H9 (cell line): ENCODE data around the gene SLC35D3. TPM values are rescaled to one million over a fixed set of nuclear protein-coding genes. Genes with fewer than 3 reads are reported as not detected.
"Not testable (repeated sequence)": the region's sequence is repeated elsewhere in the genome, so short reads cannot be mapped to it uniquely, and the experiment has no call there.

Experiments
- DNase-seq: peaks from one replicate; pipeline ENCODE4 v3.0.0-alpha.2; 2017
- H2AFZ ChIP-seq: one replicate; pipeline ENCODE4 v1.6.1; 2013; ENCODE audit warnings: mild to moderate bottlenecking, low read length, control low read depth, moderate library complexity
- H2AK5ac ChIP-seq: 2 replicates; pipeline ENCODE4 v1.6.1; 2013; ENCODE audit warnings: low read length, control low read depth, mixed read lengths; ENCODE audit not compliant: insufficient read length
- H2BK120ac ChIP-seq: one replicate; pipeline ENCODE4 v1.6.1; 2013; ENCODE audit warnings: low read depth, mild to moderate bottlenecking, low read length, control low read depth, inconsistent platforms; ENCODE audit not compliant: poor library complexity, severe bottlenecking
- H2BK12ac ChIP-seq: 2 replicates; pipeline ENCODE4 v1.6.1; 2013; ENCODE audit warnings: low read length, control low read depth, mixed read lengths, low read depth; ENCODE audit not compliant: insufficient read length
- H2BK15ac ChIP-seq: 2 replicates; pipeline ENCODE4 v1.6.1; 2013; ENCODE audit warnings: low read depth, low read length, control low read depth
- H2BK20ac ChIP-seq: one replicate; pipeline ENCODE4 v1.6.1; 2013; ENCODE audit warnings: low read depth, mild to moderate bottlenecking, low read length, control low read depth, inconsistent platforms; ENCODE audit not compliant: poor library complexity, severe bottlenecking
- H2BK5ac ChIP-seq: 2 replicates; pipeline ENCODE4 v1.6.1; 2013; ENCODE audit warnings: low read length, control low read depth, mixed read lengths; ENCODE audit not compliant: insufficient read length
- H3K14ac ChIP-seq: 2 replicates; pipeline ENCODE4 v1.6.1; 2013; ENCODE audit warnings: low read length, control low read depth; ENCODE audit not compliant: insufficient read depth
- H3K18ac ChIP-seq: 2 replicates; pipeline ENCODE4 v1.6.1; 2013; ENCODE audit warnings: low read depth, mild to moderate bottlenecking, mixed read lengths, low read length, control low read depth; ENCODE audit not compliant: insufficient read length
- H3K23ac ChIP-seq: 2 replicates; pipeline ENCODE4 v1.6.1; 2013; ENCODE audit warnings: low read length, control low read depth, mixed read lengths, low read depth; ENCODE audit not compliant: insufficient read length
- H3K23me2 ChIP-seq: 2 replicates; pipeline ENCODE4 v1.6.1; 2013; ENCODE audit warnings: low read depth, mild to moderate bottlenecking, mixed read lengths, low read length, control low read depth; ENCODE audit not compliant: insufficient read length, poor library complexity, severe bottlenecking
- H3K27ac ChIP-seq: 2 replicates; pipeline ENCODE4 v1.5.1; 2013; ENCODE audit warnings: low read length, control low read depth, mixed read lengths, low read depth; ENCODE audit not compliant: insufficient read length
- H3K27me3 ChIP-seq: 2 replicates; pipeline ENCODE4 v1.6.1; 2013; ENCODE audit warnings: low read length, control low read depth, inconsistent platforms; ENCODE audit not compliant: insufficient read depth
- H3K4ac ChIP-seq: 2 replicates; pipeline ENCODE4 v1.6.1; 2013; ENCODE audit warnings: low read depth, mild to moderate bottlenecking, control low read depth, inconsistent platforms, low read length, moderate library complexity
- H3K4me1 ChIP-seq: 2 replicates; pipeline ENCODE4 v1.6.1; 2013; ENCODE audit warnings: low read length, control low read depth, inconsistent platforms; ENCODE audit not compliant: insufficient read depth
- H3K4me2 ChIP-seq: 2 replicates; pipeline ENCODE4 v1.6.1; 2013; ENCODE audit warnings: low read length, control low read depth, mixed read lengths; ENCODE audit not compliant: insufficient read length, insufficient read depth
- H3K56ac ChIP-seq: 2 replicates; pipeline ENCODE4 v1.6.1; 2013; ENCODE audit warnings: low read depth, mild to moderate bottlenecking, mixed read lengths, low read length, control low read depth; ENCODE audit not compliant: insufficient read length
- H3K79me1 ChIP-seq: 2 replicates; pipeline ENCODE4 v1.6.1; 2013; ENCODE audit warnings: low read depth, mild to moderate bottlenecking, moderate library complexity, low read length, control low read depth, inconsistent platforms; ENCODE audit not compliant: insufficient read depth, poor library complexity, severe bottlenecking
- H3K79me2 ChIP-seq: 2 replicates; pipeline ENCODE4 v1.6.1; 2013; ENCODE audit warnings: low read length, control low read depth, inconsistent platforms; ENCODE audit not compliant: insufficient read depth
- H3K9ac ChIP-seq: 2 replicates; pipeline ENCODE4 v1.6.1; 2013; ENCODE audit warnings: low read length, control low read depth, mixed read lengths; ENCODE audit not compliant: insufficient read length; ENCODE audit errors: extremely low read depth
- H3K9me3 ChIP-seq: one replicate; pipeline ENCODE4 v1.6.1; 2013; ENCODE audit warnings: low read depth, low read length, inconsistent platforms; ENCODE audit not compliant: control insufficient read depth
- H3T11ph ChIP-seq: one replicate; pipeline ENCODE4 v1.6.1; 2013; ENCODE audit warnings: mild to moderate bottlenecking, low read length, control low read depth, inconsistent platforms
- H4K20me1 ChIP-seq: one replicate; pipeline ENCODE4 v1.6.1; 2013; ENCODE audit not compliant: control insufficient read depth, insufficient read length, insufficient read depth
- H4K5ac ChIP-seq: 2 replicates; pipeline ENCODE4 v1.6.1; 2013; ENCODE audit warnings: low read depth, mild to moderate bottlenecking, mixed read lengths, low read length, control low read depth; ENCODE audit not compliant: insufficient read length
- H4K8ac ChIP-seq: replicated peaks from 2 replicates; pipeline ENCODE4 v1.6.1; 2013; ENCODE audit warnings: low read length, control low read depth, mixed read lengths, low read depth; ENCODE audit not compliant: insufficient read length
- H4K91ac ChIP-seq: 2 replicates; pipeline ENCODE4 v1.6.1; 2013; ENCODE audit warnings: low read depth, mild to moderate bottlenecking, moderate library complexity, mixed read lengths, low read length, control low read depth; ENCODE audit not compliant: insufficient read length
- H3K27ac Mint-ChIP-seq, 3 experiments: 2 replicates in 2 of 3; 3 replicates in 1 of 3; pipeline ENCODE4 v1.8.0; 2020 to 2021; ENCODE audit warnings: mixed read lengths in 3 of 3, mild to moderate bottlenecking in 1 of 3, moderate library complexity in 1 of 3
- H3K27me3 Mint-ChIP-seq: 2 replicates; pipeline ENCODE4 v1.8.0; 2021; ENCODE audit warnings: low read depth, mild to moderate bottlenecking, moderate library complexity, mixed read lengths
- H3K36me3 Mint-ChIP-seq, 3 experiments: 2 replicates in 2 of 3; 3 replicates in 1 of 3; pipeline ENCODE4 v1.8.0; 2020 to 2021; ENCODE audit warnings: low read depth in 3 of 3, mixed read lengths in 3 of 3; ENCODE audit not compliant: insufficient read depth in 1 of 3
- H3K4me1 Mint-ChIP-seq, 2 experiments: 2 replicates each; pipeline ENCODE4 v1.8.0; 2020; ENCODE audit warnings: mixed read lengths in 2 of 2
- H3K4me3 Mint-ChIP-seq, 2 experiments: 2 replicates in 1 of 2; 3 replicates in 1 of 2; pipeline ENCODE4 v1.8.0; 2020 to 2021; ENCODE audit warnings: mild to moderate bottlenecking in 2 of 2, mixed read lengths in 2 of 2, moderate library complexity in 1 of 2
- H3K9me3 Mint-ChIP-seq, 2 experiments: 2 replicates in 1 of 2; 3 replicates in 1 of 2; pipeline ENCODE4 v1.8.0; 2020; ENCODE audit warnings: mild to moderate bottlenecking in 2 of 2, mixed read lengths in 2 of 2, moderate library complexity in 1 of 2
- WGBS: extraction: QIAGEN DNeasy Blood & Tissue Kit; methylation state at CpG from one replicate; pipeline ENCODE4 v1.1.7; 2013; ENCODE audit warnings: missing lambda C conversion rate, low lambda C conversion rate, mixed read lengths; ENCODE audit not compliant: insufficient read length; ENCODE audit errors: extremely low coverage; 5-methylcytosine and 5-hydroxymethylcytosine counted together
- total RNA-seq: library from RNA; stranded (reverse); gene quantifications from 2 replicates; pipeline ENCODE4 v1.2.1, GENCODE V29; 2021
- TF ChIP-seq, protein P1 (sequence below): fragments of 200-600 bp; sonication (generic); conservative IDR thresholded peaks from 3 replicates; pipeline ENCODE4 v1.8.0; 2021; ENCODE audit warnings: antibody characterized with exemption, mild to moderate bottlenecking

Gene SLC35D3
- total RNA-seq, 1 experiment from 2014 or later: 0.17 TPM

- Mint-ChIP-seq H3K36me3 (peaks cover 16 to 26% (median 25%) of the 10 kb centered on the region in 3 experiments; a peak in 6 of 7 replicates), H3K27ac (peak overlapping the region in 1 of 3 experiments; percentile 58; a peak in 1 of 7 replicates), H3K27me3 (no peaks in the 10 kb centered on the region), H3K9me3 (peaks cover 0 to 4% of the 10 kb centered on the region in 2 experiments; a peak in 1 of 5 replicates), H3K4me1 (no peaks in the 10 kb centered on the region), H3K4me3 (no peak overlapping the region)
- H3K4ac ChIP-seq: no peak overlapping the region
- H3T11ph ChIP-seq: no peak overlapping the region
- TF ChIP-seq, protein P1, sequence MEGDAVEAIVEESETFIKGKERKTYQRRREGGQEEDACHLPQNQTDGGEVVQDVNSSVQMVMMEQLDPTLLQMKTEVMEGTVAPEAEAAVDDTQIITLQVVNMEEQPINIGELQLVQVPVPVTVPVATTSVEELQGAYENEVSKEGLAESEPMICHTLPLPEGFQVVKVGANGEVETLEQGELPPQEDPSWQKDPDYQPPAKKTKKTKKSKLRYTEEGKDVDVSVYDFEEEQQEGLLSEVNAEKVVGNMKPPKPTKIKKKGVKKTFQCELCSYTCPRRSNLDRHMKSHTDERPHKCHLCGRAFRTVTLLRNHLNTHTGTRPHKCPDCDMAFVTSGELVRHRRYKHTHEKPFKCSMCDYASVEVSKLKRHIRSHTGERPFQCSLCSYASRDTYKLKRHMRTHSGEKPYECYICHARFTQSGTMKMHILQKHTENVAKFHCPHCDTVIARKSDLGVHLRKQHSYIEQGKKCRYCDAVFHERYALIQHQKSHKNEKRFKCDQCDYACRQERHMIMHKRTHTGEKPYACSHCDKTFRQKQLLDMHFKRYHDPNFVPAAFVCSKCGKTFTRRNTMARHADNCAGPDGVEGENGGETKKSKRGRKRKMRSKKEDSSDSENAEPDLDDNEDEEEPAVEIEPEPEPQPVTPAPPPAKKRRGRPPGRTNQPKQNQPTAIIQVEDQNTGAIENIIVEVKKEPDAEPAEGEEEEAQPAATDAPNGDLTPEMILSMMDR: no peak
- no peak overlapping the region for H4K8ac ChIP-seq
- no peaks in the 10 kb centered on the region for H3K4me1 ChIP-seq
- H3K56ac ChIP-seq: no peak overlapping the region
- H3K9me3 ChIP-seq: peaks cover 5% of the 10 kb centered on the region
- H3K79me1 ChIP-seq: no peaks in the 10 kb centered on the region
- H2BK20ac ChIP-seq: no peak overlapping the region
- no peak overlapping the region for H2BK12ac ChIP-seq
- H2BK120ac ChIP-seq: no peak overlapping the region
- H3K9ac ChIP-seq: no peak overlapping the region
- H3K23ac ChIP-seq: no peak overlapping the region
- no peak overlapping the region for H2AK5ac ChIP-seq
- H3K23me2 ChIP-seq: no peaks in the 10 kb centered on the region
- no peaks in the 10 kb centered on the region for H3K79me2 ChIP-seq
- no peaks in the 10 kb centered on the region for H4K20me1 ChIP-seq
- no peak overlapping the region for H3K14ac ChIP-seq
- H3K27ac ChIP-seq: no peak overlapping the region
- no peaks in the 10 kb centered on the region for H3K27me3 ChIP-seq
- H2AFZ ChIP-seq: no peak overlapping the region
- no peak overlapping the region for H2BK5ac ChIP-seq
- no peak overlapping the region for H3K18ac ChIP-seq
- H4K91ac ChIP-seq: no peak overlapping the region
- WGBS: no CpG with 5 or more reads among the region's 5 CpGs
- H4K5ac ChIP-seq: no peak overlapping the region
- no peak overlapping the region for H3K4me2 ChIP-seq
- H2BK15ac ChIP-seq: no peak overlapping the region
- DNase-seq: no peak
These were observed 20.8 kb upstream of the SLC35D3 start for GRCh38 chr6:136901212-136901784.

DNA sequence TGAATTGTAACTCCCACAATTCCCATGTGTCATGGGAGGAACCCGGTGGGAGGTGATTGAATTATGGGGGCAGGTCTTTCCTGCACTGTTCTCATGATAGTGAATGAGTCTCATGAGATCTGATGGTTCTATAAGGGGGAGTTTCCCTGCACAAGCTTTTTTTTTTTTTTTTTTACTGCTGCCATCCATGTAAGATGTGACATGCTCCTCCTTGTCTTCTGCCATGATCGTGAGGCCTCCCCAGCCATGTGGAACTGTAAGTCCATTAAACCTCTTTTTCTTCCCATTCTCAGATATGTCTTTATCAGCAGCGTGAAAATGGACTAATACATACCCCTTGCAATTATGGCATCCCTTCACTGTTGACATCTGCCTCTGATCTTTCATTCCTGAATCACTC, 17.6 kb upstream of the SLC35D3 start:
- not testable (repeated sequence) for H3K79me2 ChIP-seq, H2AFZ ChIP-seq, H4K91ac ChIP-seq, DNase-seq, H2BK15ac ChIP-seq, H3K27ac ChIP-seq, H3T11ph ChIP-seq, H2AK5ac ChIP-seq, H3K23me2 ChIP-seq, H3K23ac ChIP-seq, H3K18ac ChIP-seq, H3K9me3 Mint-ChIP-seq, H3K4ac ChIP-seq, H3K27ac Mint-ChIP-seq, H3K79me1 ChIP-seq, H2BK120ac ChIP-seq, H2BK12ac ChIP-seq, H3K9ac ChIP-seq, H3K14ac ChIP-seq, H3K4me1 Mint-ChIP-seq, H2BK20ac ChIP-seq, H3K4me1 ChIP-seq, H3K27me3 ChIP-seq, H3K4me3 Mint-ChIP-seq, H4K20me1 ChIP-seq, H3K56ac ChIP-seq, H3K9me3 ChIP-seq, H3K4me2 ChIP-seq, H4K8ac ChIP-seq, H3K27me3 Mint-ChIP-seq, H4K5ac ChIP-seq, H2BK5ac ChIP-seq
- peaks cover 16 to 25% (median 20%) of the 10 kb centered on the region in 3 experiments; a peak in 6 of 7 replicates for H3K36me3 Mint-ChIP-seq
- no CpG with 5 or more reads among the region's 3 CpGs for WGBS
